Amniotic epithelial cell (primary cell): Measurements from ENCODE around the gene CDH4.

Source experiments
- DNase-seq: peaks from one replicate; pipeline ENCODE4 v3.0.0-alpha.2; 2010; ENCODE audit warnings: low read depth

The CDH4 gene

GRCh38 chr20:61605862-61606557 lies 353.9 kb downstream of the CDH4 start:
- DNase-seq, result no peak

GRCh38 chr20:61608275-61609085 lies 356.4 kb downstream of the CDH4 start:
- DNase-seq, result peak; percentile 38

GRCh38 chr20:61609461-61609860 lies 357.4 kb downstream of the CDH4 start:
- DNase-seq, result no peak

- DNase-seq, result no peak
Measured at GRCh38 chr20:61611401-61612180, 359.5 kb downstream of the CDH4 start.

- no peak for DNase-seq
Measured at GRCh38 chr20:61613917-61614705, 362.1 kb downstream of the CDH4 start.

- no peak for DNase-seq
Measured at GRCh38 chr20:61614706-61615100, 362.6 kb downstream of the CDH4 start.

- DNase-seq, result no peak
Measured at GRCh38 chr20:61615806-61616205, 363.7 kb downstream of the CDH4 start.

- no peak for DNase-seq
Measured at GRCh38 chr20:61619751-61620150, 367.7 kb downstream of the CDH4 start.

GRCh38 chr20:61620174-61620573 lies 368.1 kb downstream of the CDH4 start:
- DNase-seq, result no peak

GRCh38 chr20:61621035-61621730 lies 369.1 kb downstream of the CDH4 start:
- DNase-seq, result no peak

- DNase-seq, result no peak
Measured at GRCh38 chr20:61621852-61622251, 369.8 kb downstream of the CDH4 start.

GRCh38 chr20:61623451-61623850 lies 371.4 kb downstream of the CDH4 start:
- DNase-seq, result no peak

GRCh38 chr20:61625246-61625645 lies 373.2 kb downstream of the CDH4 start:
- no peak for DNase-seq

- DNase-seq, result no peak
Measured at GRCh38 chr20:61626412-61626811, 374.4 kb downstream of the CDH4 start.

GRCh38 chr20:61627791-61628415 lies 375.8 kb downstream of the CDH4 start:
- DNase-seq, result no peak

- DNase-seq, result no peak
Measured at GRCh38 chr20:61628480-61628879, 376.4 kb downstream of the CDH4 start.

- DNase-seq, result no peak
Measured at GRCh38 chr20:61628901-61629601, 377.0 kb downstream of the CDH4 start.

GRCh38 chr20:61629602-61630390 lies 377.7 kb downstream of the CDH4 start:
- no peak for DNase-seq

GRCh38 chr20:61630391-61630650 lies 378.3 kb downstream of the CDH4 start:
- DNase-seq, result no peak

GRCh38 chr20:61630816-61631215 lies 378.8 kb downstream of the CDH4 start:
- no peak for DNase-seq
